ENCODE results near the gene SCN10A.
A peak's percentile ranks its signal among the peaks of the same experiment; 100 is the strongest.

Gene SCN10A

GRCh38 chr3:38800511-38800910 lies 15.5 kb downstream of the SCN10A start:
- no peak overlapping the region for H4K8ac ChIP-seq (ENCODE audit: low read length)
- no peak overlapping the region for H3K14ac ChIP-seq (ENCODE audit: low read length in 2 of 2)
- H3K36me3 ChIP-seq (ENCODE audit: control insufficient read depth in 1 of 2, insufficient read depth in 2 of 2, low read depth in 1 of 2, low read length in 2 of 2): no peaks in the 10 kb centered on the region
- H3K4me3 ChIP-seq (ENCODE audit: insufficient read depth in 1 of 2, low read depth in 1 of 2, low read length in 2 of 2): no peak overlapping the region
- H3K9ac ChIP-seq (ENCODE audit: low read length): no peak overlapping the region
- peaks cover 4 to 30% of the 10 kb centered on the region in 2 experiments for H3K27me3 ChIP-seq (ENCODE audit: control insufficient read depth in 1 of 2, insufficient read depth in 1 of 2, low read length in 2 of 2)
- H3K4ac ChIP-seq (ENCODE audit: low read depth in 1 of 2, low read length in 2 of 2): no peak overlapping the region
- no peaks in the 10 kb centered on the region for H3K79me1 ChIP-seq (replicated peaks; ENCODE audit: low read length, poor library complexity, severe bottlenecking)
- no peak overlapping the region for H2BK120ac ChIP-seq (ENCODE audit: low read depth, low read length)
- no peak overlapping the region for H2BK5ac ChIP-seq (ENCODE audit: low read depth, low read length, poor library complexity, severe bottlenecking)
- H3K23ac ChIP-seq (ENCODE audit: low read length in 2 of 2): no peak overlapping the region
- no peak overlapping the region for H4K91ac ChIP-seq (ENCODE audit: low read length)
- WGBS: 35% methylated on average over 1 of the region's 1 CpG
- no peak for DNase-seq
- no peaks in the 10 kb centered on the region for H3K4me1 ChIP-seq (ENCODE audit: control insufficient read depth, insufficient read depth, low read depth, low read length)
- no peak overlapping the region for H3K4me2 ChIP-seq (ENCODE audit: low read length, poor library complexity, severe bottlenecking)
- no peak overlapping the region for H3K18ac ChIP-seq (ENCODE audit: low read depth in 1 of 2, low read length in 2 of 2)
- H3K9me3 ChIP-seq (ENCODE audit: control insufficient read depth, low read length): no peaks in the 10 kb centered on the region
- H2AK5ac ChIP-seq (ENCODE audit: low read length, severe bottlenecking): no peak overlapping the region
- H2BK12ac ChIP-seq (ENCODE audit: low read length in 2 of 2): no peak overlapping the region
- no peak overlapping the region for H2AFZ ChIP-seq (ENCODE audit: low read depth, low read length)
- no peak overlapping the region for H3K27ac ChIP-seq (ENCODE audit: low read length, poor library complexity, severe bottlenecking)
- H2BK15ac ChIP-seq (ENCODE audit: low read depth, poor library complexity, severe bottlenecking): no peak overlapping the region

GRCh38 chr3:38793721-38794120 lies 22.3 kb downstream of the SCN10A start:
- Histone ChIP-seq H2AK5ac (ENCODE audit: low read length, severe bottlenecking) (no peak overlapping the region), H3K4me1 (ENCODE audit: control insufficient read depth, insufficient read depth, low read depth, low read length) (no peaks in the 10 kb centered on the region), H3K18ac (ENCODE audit: low read depth in 1 of 2, low read length in 2 of 2) (no peak overlapping the region), H4K8ac (ENCODE audit: low read length) (no peak overlapping the region), H3K4ac (ENCODE audit: low read depth in 1 of 2, low read length in 2 of 2) (no peak overlapping the region), H3K9me3 (ENCODE audit: control insufficient read depth, low read length) (no peaks in the 10 kb centered on the region), H3K4me2 (ENCODE audit: low read length, poor library complexity, severe bottlenecking) (no peak overlapping the region), H3K36me3 (ENCODE audit: control insufficient read depth in 1 of 2, insufficient read depth in 2 of 2, low read depth in 1 of 2, low read length in 2 of 2) (no peaks in the 10 kb centered on the region), H3K4me3 (ENCODE audit: insufficient read depth in 1 of 2, low read depth in 1 of 2, low read length in 2 of 2) (no peak overlapping the region), H3K14ac (ENCODE audit: low read length in 2 of 2) (no peak overlapping the region), H3K79me1 (replicated peaks; ENCODE audit: low read length, poor library complexity, severe bottlenecking) (no peaks in the 10 kb centered on the region), H2BK15ac (ENCODE audit: low read depth, poor library complexity, severe bottlenecking) (no peak overlapping the region), H4K91ac (ENCODE audit: low read length) (no peak overlapping the region), H2BK5ac (ENCODE audit: low read depth, low read length, poor library complexity, severe bottlenecking) (no peak overlapping the region), H3K23ac (ENCODE audit: low read length in 2 of 2) (no peak overlapping the region), H3K27ac (ENCODE audit: low read length, poor library complexity, severe bottlenecking) (no peak overlapping the region), H3K9ac (ENCODE audit: low read length) (no peak overlapping the region), H2BK12ac (ENCODE audit: low read length in 2 of 2) (no peak overlapping the region), H2BK120ac (ENCODE audit: low read depth, low read length) (no peak overlapping the region), H3K27me3 (ENCODE audit: control insufficient read depth in 1 of 2, insufficient read depth in 1 of 2, low read length in 2 of 2) (peaks cover 4 to 41% of the 10 kb centered on the region in 2 experiments), H2AFZ (ENCODE audit: low read depth, low read length) (no peak overlapping the region)
- no peak for DNase-seq
- 78% methylated on average over 6 of the region's 8 CpGs for WGBS

- H2BK120ac ChIP-seq (ENCODE audit: low read depth, low read length): no peak overlapping the region
- H4K91ac ChIP-seq (ENCODE audit: low read length): no peak overlapping the region
- no peak overlapping the region for H3K4ac ChIP-seq (ENCODE audit: low read depth in 1 of 2, low read length in 2 of 2)
- H2BK15ac ChIP-seq (ENCODE audit: low read depth, poor library complexity, severe bottlenecking): no peak overlapping the region
- no peak overlapping the region for H3K23ac ChIP-seq (ENCODE audit: low read length in 2 of 2)
- no peak overlapping the region for H3K9ac ChIP-seq (ENCODE audit: low read length)
- no CpG with 5 or more reads among the region's 1 CpG for WGBS
- H2BK5ac ChIP-seq (ENCODE audit: low read depth, low read length, poor library complexity, severe bottlenecking): no peak overlapping the region
- H2AFZ ChIP-seq (ENCODE audit: low read depth, low read length): no peak overlapping the region
- no peak overlapping the region for H4K8ac ChIP-seq (ENCODE audit: low read length)
- H3K4me2 ChIP-seq (ENCODE audit: low read length, poor library complexity, severe bottlenecking): no peak overlapping the region
- H3K36me3 ChIP-seq (ENCODE audit: control insufficient read depth in 1 of 2, insufficient read depth in 2 of 2, low read depth in 1 of 2, low read length in 2 of 2): no peaks in the 10 kb centered on the region
- H3K18ac ChIP-seq (ENCODE audit: low read depth in 1 of 2, low read length in 2 of 2): no peak overlapping the region
- no peaks in the 10 kb centered on the region for H3K4me1 ChIP-seq (ENCODE audit: control insufficient read depth, insufficient read depth, low read depth, low read length)
- H3K14ac ChIP-seq (ENCODE audit: low read length in 2 of 2): no peak overlapping the region
- H3K27ac ChIP-seq (ENCODE audit: low read length, poor library complexity, severe bottlenecking): no peak overlapping the region
- no peak overlapping the region for H3K4me3 ChIP-seq (ENCODE audit: insufficient read depth in 1 of 2, low read depth in 1 of 2, low read length in 2 of 2)
- H2AK5ac ChIP-seq (ENCODE audit: low read length, severe bottlenecking): no peak overlapping the region
- H3K9me3 ChIP-seq (ENCODE audit: control insufficient read depth, low read length): no peaks in the 10 kb centered on the region
- peaks cover 4 to 41% of the 10 kb centered on the region in 2 experiments for H3K27me3 ChIP-seq (ENCODE audit: control insufficient read depth in 1 of 2, insufficient read depth in 1 of 2, low read length in 2 of 2)
- H2BK12ac ChIP-seq (ENCODE audit: low read length in 2 of 2): no peak overlapping the region
- DNase-seq: no peak
- H3K79me1 ChIP-seq (replicated peaks; ENCODE audit: low read length, poor library complexity, severe bottlenecking): no peaks in the 10 kb centered on the region
These were observed 23.0 kb downstream of the SCN10A start for GRCh38 chr3:38792983-38793382.

GRCh38 chr3:38782148-38782547 lies 33.9 kb downstream of the SCN10A start:
- Histone ChIP-seq H3K27me3 (ENCODE audit: control insufficient read depth in 1 of 2, insufficient read depth in 1 of 2, low read length in 2 of 2) (peaks cover 0 to 6% of the 10 kb centered on the region in 2 experiments), H3K18ac (ENCODE audit: low read depth in 1 of 2, low read length in 2 of 2) (no peak overlapping the region), H3K4me1 (ENCODE audit: control insufficient read depth, insufficient read depth, low read depth, low read length) (no peaks in the 10 kb centered on the region), H2BK5ac (ENCODE audit: low read depth, low read length, poor library complexity, severe bottlenecking) (no peak overlapping the region), H2AFZ (ENCODE audit: low read depth, low read length) (no peak overlapping the region), H2BK15ac (ENCODE audit: low read depth, poor library complexity, severe bottlenecking) (no peak overlapping the region), H2AK5ac (ENCODE audit: low read length, severe bottlenecking) (no peak overlapping the region), H4K8ac (ENCODE audit: low read length) (no peak overlapping the region), H2BK12ac (ENCODE audit: low read length in 2 of 2) (no peak overlapping the region), H2BK120ac (ENCODE audit: low read depth, low read length) (no peak overlapping the region), H3K4me2 (ENCODE audit: low read length, poor library complexity, severe bottlenecking) (no peak overlapping the region), H3K9me3 (ENCODE audit: control insufficient read depth, low read length) (no peaks in the 10 kb centered on the region), H3K27ac (ENCODE audit: low read length, poor library complexity, severe bottlenecking) (no peak overlapping the region), H4K91ac (ENCODE audit: low read length) (no peak overlapping the region), H3K36me3 (ENCODE audit: control insufficient read depth in 1 of 2, insufficient read depth in 2 of 2, low read depth in 1 of 2, low read length in 2 of 2) (no peaks in the 10 kb centered on the region), H3K4me3 (ENCODE audit: insufficient read depth in 1 of 2, low read depth in 1 of 2, low read length in 2 of 2) (no peak overlapping the region), H3K23ac (ENCODE audit: low read length in 2 of 2) (no peak overlapping the region), H3K4ac (ENCODE audit: low read depth in 1 of 2, low read length in 2 of 2) (no peak overlapping the region), H3K9ac (ENCODE audit: low read length) (no peak overlapping the region), H3K14ac (ENCODE audit: low read length in 2 of 2) (no peak overlapping the region), H3K79me1 (replicated peaks; ENCODE audit: low read length, poor library complexity, severe bottlenecking) (no peaks in the 10 kb centered on the region)
- DNase-seq: peak; percentile 1
- 46% methylated on average over 4 of the region's 4 CpGs for WGBS
